ENCODE results near the gene SLC18B1.

The SLC18B1 gene

DNA sequence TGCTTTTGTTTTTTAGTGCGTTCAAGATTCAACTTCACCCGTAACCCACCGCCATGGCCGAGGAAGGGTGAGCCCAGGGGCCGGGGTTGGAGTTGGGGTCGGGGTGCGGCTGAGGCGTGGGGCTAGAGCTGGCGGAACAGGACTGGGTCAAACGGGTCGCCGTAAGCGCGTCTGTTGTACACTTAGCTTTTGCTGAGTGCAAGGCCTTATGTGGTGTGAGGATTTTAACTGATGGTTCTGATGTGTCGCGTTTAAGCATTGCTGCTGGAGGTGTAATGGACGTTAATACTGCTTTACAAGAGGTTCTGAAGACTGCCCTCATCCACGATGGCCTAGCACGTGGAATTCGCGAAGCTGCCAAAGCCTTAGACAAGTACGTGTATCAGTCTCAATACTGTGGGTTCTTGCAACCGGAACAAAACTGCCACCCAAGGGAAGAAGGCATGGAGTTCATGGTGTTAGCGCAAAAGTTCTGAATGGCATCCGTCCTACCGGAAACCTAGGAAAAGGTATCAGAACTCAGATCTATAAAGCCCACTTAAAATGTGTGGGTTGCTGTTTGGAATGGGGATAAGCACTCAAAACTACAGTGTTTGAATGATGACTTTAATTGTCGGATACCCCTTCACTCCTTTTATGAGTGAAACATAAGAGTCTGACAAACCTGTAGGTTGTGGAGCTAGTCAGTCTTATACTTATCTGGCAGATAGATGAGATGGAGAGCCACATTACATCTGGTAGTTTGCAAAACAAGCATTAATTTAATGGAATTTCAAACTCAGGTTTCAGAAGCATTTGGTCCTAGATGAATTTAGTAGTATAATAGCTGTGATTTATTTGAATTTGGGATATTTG, 16.5 kb upstream of the SLC18B1 start:
- Histone ChIP-seq H3K4me3 (ENCODE audit: low read length) (peak overlapping the region; percentile 76), H3K36me3 (ENCODE audit: control insufficient read depth, insufficient read depth, low read length) (peaks cover 4% of the 10 kb centered on the region), H3K4me1 (ENCODE audit: control insufficient read depth, insufficient read depth, low read length) (peaks cover 17% of the 10 kb centered on the region), H3K9ac (ENCODE audit: low read length) (peak overlapping the region; percentile 85), H3K9me3 (ENCODE audit: control insufficient read depth, low read length) (no peaks in the 10 kb centered on the region), H3K27me3 (ENCODE audit: control insufficient read depth, insufficient read depth, low read length) (no peaks in the 10 kb centered on the region)

DNA sequence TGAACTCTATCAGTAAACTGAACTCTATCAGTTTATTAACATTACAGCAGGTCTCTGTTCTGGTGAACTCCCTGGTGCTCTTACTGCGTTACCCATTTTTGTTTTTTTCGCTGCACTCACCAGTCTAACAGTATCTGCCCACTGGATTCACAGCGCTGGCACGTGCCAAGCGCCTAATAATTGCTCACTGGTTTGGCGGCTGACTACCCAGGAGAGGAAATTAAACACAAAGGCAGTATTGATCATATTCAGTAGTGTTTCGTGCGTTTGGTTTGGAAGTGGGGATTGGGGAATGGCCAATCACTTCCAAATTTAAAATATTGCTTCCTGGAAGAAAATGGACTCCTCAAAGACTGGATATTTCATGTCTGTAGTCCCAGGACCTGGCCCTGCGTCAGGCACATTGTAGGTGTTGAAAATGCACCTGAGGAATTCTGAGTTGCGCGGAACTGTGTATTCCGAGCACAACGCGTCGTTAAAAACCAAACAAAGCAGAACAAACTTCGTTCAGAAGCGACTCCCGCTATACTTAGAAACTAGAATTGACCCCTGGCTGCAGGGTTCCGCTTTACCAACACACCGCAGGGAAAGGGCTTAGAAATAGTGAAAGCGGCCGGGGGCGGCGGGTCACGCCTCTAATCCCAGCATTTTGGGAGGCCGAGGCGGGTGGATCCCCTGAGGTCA, 14.9 kb upstream of the SLC18B1 start:
- Histone ChIP-seq H3K4me1 (ENCODE audit: control insufficient read depth, insufficient read depth, low read length) (peaks cover 17% of the 10 kb centered on the region), H3K9ac (ENCODE audit: low read length) (peak overlapping the region; percentile 93), H3K4me3 (ENCODE audit: low read length) (peak overlapping the region; percentile 68), H3K36me3 (ENCODE audit: control insufficient read depth, insufficient read depth, low read length) (peaks cover 4% of the 10 kb centered on the region), H3K9me3 (ENCODE audit: control insufficient read depth, low read length) (no peaks in the 10 kb centered on the region), H3K27me3 (ENCODE audit: control insufficient read depth, insufficient read depth, low read length) (no peaks in the 10 kb centered on the region)

- peak overlapping the region; percentile 68 for H3K4me3 ChIP-seq (ENCODE audit: low read length)
- H3K4me1 ChIP-seq (ENCODE audit: control insufficient read depth, insufficient read depth, low read length): peaks cover 17% of the 10 kb centered on the region
- no peaks in the 10 kb centered on the region for H3K27me3 ChIP-seq (ENCODE audit: control insufficient read depth, insufficient read depth, low read length)
- peak overlapping the region; percentile 93 for H3K9ac ChIP-seq (ENCODE audit: low read length)
- H3K9me3 ChIP-seq (ENCODE audit: control insufficient read depth, low read length): no peaks in the 10 kb centered on the region
- H3K36me3 ChIP-seq (ENCODE audit: control insufficient read depth, insufficient read depth, low read length): peaks cover 4% of the 10 kb centered on the region
These were observed 14.3 kb upstream of the SLC18B1 start for GRCh38 chr6:132812756-132813172.

GRCh38 chr6:132812255-132812732, 13.9 kb upstream of the SLC18B1 start:
- H3K9ac ChIP-seq (ENCODE audit: low read length): peak overlapping the region; percentile 93
- no peak overlapping the region for H3K4me3 ChIP-seq (ENCODE audit: low read length)
- peaks cover 17% of the 10 kb centered on the region for H3K4me1 ChIP-seq (ENCODE audit: control insufficient read depth, insufficient read depth, low read length)
- H3K9me3 ChIP-seq (ENCODE audit: control insufficient read depth, low read length): no peaks in the 10 kb centered on the region
- no peaks in the 10 kb centered on the region for H3K27me3 ChIP-seq (ENCODE audit: control insufficient read depth, insufficient read depth, low read length)
- peaks cover 4% of the 10 kb centered on the region for H3K36me3 ChIP-seq (ENCODE audit: control insufficient read depth, insufficient read depth, low read length)

GRCh38 chr6:132811276-132811675, 12.8 kb upstream of the SLC18B1 start:
- Histone ChIP-seq H3K27me3 (ENCODE audit: control insufficient read depth, insufficient read depth, low read length) (no peaks in the 10 kb centered on the region), H3K36me3 (ENCODE audit: control insufficient read depth, insufficient read depth, low read length) (peaks cover 4% of the 10 kb centered on the region), H3K9ac (ENCODE audit: low read length) (no peak overlapping the region), H3K9me3 (ENCODE audit: control insufficient read depth, low read length) (no peaks in the 10 kb centered on the region), H3K4me1 (ENCODE audit: control insufficient read depth, insufficient read depth, low read length) (peaks cover 14% of the 10 kb centered on the region), H3K4me3 (ENCODE audit: low read length) (no peak overlapping the region)

DNA sequence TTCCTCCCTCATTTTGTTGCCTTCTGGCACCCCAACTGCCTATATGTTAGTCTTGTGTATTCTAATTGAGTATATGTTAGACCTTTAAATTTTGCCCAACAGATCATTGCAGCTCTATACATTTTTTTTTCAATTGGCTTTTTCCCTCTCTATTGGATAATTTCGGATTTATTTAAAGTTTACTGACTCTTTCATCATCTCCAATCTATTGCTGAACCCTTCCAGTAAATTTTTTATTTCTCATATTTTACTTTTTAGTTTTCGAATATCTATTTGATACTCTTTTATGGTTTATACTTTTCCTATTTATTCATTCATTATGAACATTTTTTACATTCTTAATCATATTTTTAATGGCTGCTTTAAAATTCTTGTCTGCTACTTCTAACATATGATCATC, 7.1 kb upstream of the SLC18B1 start:
- Histone ChIP-seq H3K4me1 (ENCODE audit: control insufficient read depth, insufficient read depth, low read length) (no peaks in the 10 kb centered on the region), H3K9ac (ENCODE audit: low read length) (no peak overlapping the region), H3K4me3 (ENCODE audit: low read length) (no peak overlapping the region), H3K9me3 (ENCODE audit: control insufficient read depth, low read length) (no peaks in the 10 kb centered on the region), H3K27me3 (ENCODE audit: control insufficient read depth, insufficient read depth, low read length) (no peaks in the 10 kb centered on the region), H3K36me3 (ENCODE audit: control insufficient read depth, insufficient read depth, low read length) (no peaks in the 10 kb centered on the region)

DNA sequence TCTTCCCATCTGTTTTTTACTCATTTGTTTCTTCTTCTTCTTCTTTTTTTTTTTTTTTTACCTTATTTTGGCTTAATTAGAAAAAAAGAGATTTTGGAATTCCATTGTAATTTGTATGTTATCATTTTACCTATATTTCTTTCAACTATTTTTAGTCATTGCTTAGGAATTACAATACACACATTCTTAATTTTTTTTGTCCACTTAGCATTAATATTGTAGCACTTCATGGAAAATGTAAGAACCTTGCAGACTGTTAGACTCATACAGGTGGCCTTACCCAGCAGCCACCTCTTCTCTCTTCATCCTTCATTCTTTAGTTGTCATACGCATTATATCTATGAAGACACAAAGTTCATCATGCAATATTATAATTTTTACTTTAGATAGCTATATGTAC, 5.8 kb upstream of the SLC18B1 start:
- Histone ChIP-seq H3K36me3 (ENCODE audit: control insufficient read depth, insufficient read depth, low read length) (no peaks in the 10 kb centered on the region), H3K9ac (ENCODE audit: low read length) (no peak overlapping the region), H3K27me3 (ENCODE audit: control insufficient read depth, insufficient read depth, low read length) (no peaks in the 10 kb centered on the region), H3K4me3 (ENCODE audit: low read length) (no peak overlapping the region), H3K9me3 (ENCODE audit: control insufficient read depth, low read length) (no peaks in the 10 kb centered on the region), H3K4me1 (ENCODE audit: control insufficient read depth, insufficient read depth, low read length) (no peaks in the 10 kb centered on the region)

- no peaks in the 10 kb centered on the region for H3K36me3 ChIP-seq (ENCODE audit: control insufficient read depth, insufficient read depth, low read length)
- H3K9me3 ChIP-seq (ENCODE audit: control insufficient read depth, low read length): no peaks in the 10 kb centered on the region
- no peak overlapping the region for H3K9ac ChIP-seq (ENCODE audit: low read length)
- no peaks in the 10 kb centered on the region for H3K4me1 ChIP-seq (ENCODE audit: control insufficient read depth, insufficient read depth, low read length)
- H3K4me3 ChIP-seq (ENCODE audit: low read length): no peak overlapping the region
- no peaks in the 10 kb centered on the region for H3K27me3 ChIP-seq (ENCODE audit: control insufficient read depth, insufficient read depth, low read length)
These were observed 2.2 kb upstream of the SLC18B1 start for GRCh38 chr6:132800656-132801055.

DNA sequence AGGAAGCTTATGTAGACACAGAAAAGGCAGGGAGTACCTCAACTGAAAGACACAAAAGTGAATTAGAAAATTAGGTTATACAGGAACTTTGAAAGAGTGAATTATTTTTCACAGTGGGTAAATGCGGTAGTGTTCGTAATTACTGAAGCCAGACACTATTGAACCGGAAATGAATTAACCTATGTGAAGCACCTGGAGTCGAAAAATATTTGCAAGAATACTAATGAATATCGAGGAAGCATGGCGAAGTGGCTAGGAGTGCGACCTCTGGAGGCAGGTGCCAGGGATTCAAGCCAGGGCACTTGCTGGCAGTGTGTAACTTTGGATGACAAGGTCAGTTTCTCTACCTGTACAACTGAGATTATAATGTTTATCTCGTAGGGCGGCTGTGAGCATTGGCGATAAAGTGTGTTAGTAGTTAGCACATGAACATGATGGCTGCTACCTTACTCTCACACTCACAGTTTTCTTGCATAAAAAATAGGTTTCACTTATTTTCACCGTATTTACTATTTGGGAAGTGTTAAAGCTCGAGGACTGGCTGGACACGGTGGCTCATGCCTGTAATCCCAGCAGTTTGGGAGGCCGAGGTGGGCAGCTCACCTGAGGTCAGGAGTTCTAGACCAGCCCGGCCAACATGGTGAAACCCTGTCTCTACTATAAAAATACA, 567 bp upstream of the SLC18B1 start:
- Histone ChIP-seq H3K4me1 (ENCODE audit: control insufficient read depth, insufficient read depth, low read length) (no peaks in the 10 kb centered on the region), H3K9ac (ENCODE audit: low read length) (peak overlapping the region; percentile 83), H3K27me3 (ENCODE audit: control insufficient read depth, insufficient read depth, low read length) (no peaks in the 10 kb centered on the region), H3K9me3 (ENCODE audit: control insufficient read depth, low read length) (no peaks in the 10 kb centered on the region), H3K36me3 (ENCODE audit: control insufficient read depth, insufficient read depth, low read length) (peaks cover 4% of the 10 kb centered on the region), H3K4me3 (ENCODE audit: low read length) (peak overlapping the region; percentile 78)

DNA sequence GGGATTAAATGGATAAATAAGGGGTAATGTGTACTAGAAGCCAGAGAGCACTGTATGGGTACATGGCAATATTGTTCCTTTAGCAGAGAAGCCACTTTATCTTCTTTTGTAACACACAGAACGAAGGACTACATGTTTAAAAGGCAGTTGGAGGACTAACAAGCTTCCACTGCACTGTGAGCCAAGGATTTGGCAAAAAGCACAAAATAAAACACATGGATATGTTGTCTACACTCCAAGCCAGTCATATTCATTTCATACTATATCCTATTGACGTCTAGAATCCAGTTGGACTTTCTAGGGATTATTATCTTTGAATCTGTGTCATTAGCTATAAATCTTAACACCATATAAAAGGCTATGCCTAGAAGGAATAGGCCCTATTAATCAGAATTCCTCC, 3.0 kb downstream of the SLC18B1 start:
- Histone ChIP-seq H3K36me3 (ENCODE audit: control insufficient read depth, insufficient read depth, low read length) (peaks cover 4% of the 10 kb centered on the region), H3K27me3 (ENCODE audit: control insufficient read depth, insufficient read depth, low read length) (no peaks in the 10 kb centered on the region), H3K4me1 (ENCODE audit: control insufficient read depth, insufficient read depth, low read length) (no peaks in the 10 kb centered on the region), H3K9ac (ENCODE audit: low read length) (no peak overlapping the region), H3K4me3 (ENCODE audit: low read length) (no peak overlapping the region), H3K9me3 (ENCODE audit: control insufficient read depth, low read length) (no peaks in the 10 kb centered on the region)

GRCh38 chr6:132792510-132792909, 5.9 kb downstream of the SLC18B1 start:
- H3K36me3 ChIP-seq (ENCODE audit: control insufficient read depth, insufficient read depth, low read length): peaks cover 4% of the 10 kb centered on the region
- no peak overlapping the region for H3K4me3 ChIP-seq (ENCODE audit: low read length)
- H3K4me1 ChIP-seq (ENCODE audit: control insufficient read depth, insufficient read depth, low read length): no peaks in the 10 kb centered on the region
- H3K9me3 ChIP-seq (ENCODE audit: control insufficient read depth, low read length): no peaks in the 10 kb centered on the region
- no peak overlapping the region for H3K9ac ChIP-seq (ENCODE audit: low read length)
- no peaks in the 10 kb centered on the region for H3K27me3 ChIP-seq (ENCODE audit: control insufficient read depth, insufficient read depth, low read length)

- no peaks in the 10 kb centered on the region for H3K4me1 ChIP-seq (ENCODE audit: control insufficient read depth, insufficient read depth, low read length)
- H3K36me3 ChIP-seq (ENCODE audit: control insufficient read depth, insufficient read depth, low read length): peaks cover 3% of the 10 kb centered on the region
These were observed 8.0 kb downstream of the SLC18B1 start for GRCh38 chr6:132790450-132790849.

More at GRCh38 chr6:132790450-132790849, 8.0 kb downstream of the SLC18B1 start:
- H3K9ac ChIP-seq (ENCODE audit: low read length): no peak overlapping the region
- no peaks in the 10 kb centered on the region for H3K9me3 ChIP-seq (ENCODE audit: control insufficient read depth, low read length)
- no peaks in the 10 kb centered on the region for H3K27me3 ChIP-seq (ENCODE audit: control insufficient read depth, insufficient read depth, low read length)
- no peak overlapping the region for H3K4me3 ChIP-seq (ENCODE audit: low read length)
